GM12891 (cell line): ENCODE data around the gene TPD52L1.

Experiments
- PAX5 ChIP-seq: IDR thresholded peaks from 2 replicates; pipeline ENCODE4 v1.6.1; 2011; ENCODE audit warnings: low read length, moderate library complexity, mild to moderate bottlenecking; ENCODE audit not compliant: insufficient read depth, severe bottlenecking
- POLR2A ChIP-seq: IDR thresholded peaks from 2 replicates; pipeline ENCODE4 v1.6.1; 2011; ENCODE audit warnings: low read depth, low read length, control low read depth
- POLR2AphosphoS5 ChIP-seq: IDR thresholded peaks from 2 replicates; pipeline ENCODE4 v1.6.1; 2011; ENCODE audit warnings: low read depth, low read length, control low read depth
- POU2F2 ChIP-seq: IDR thresholded peaks from 2 replicates; pipeline ENCODE4 v1.6.1; 2011; ENCODE audit warnings: low read depth, mild to moderate bottlenecking, control low read depth, low read length, moderate library complexity
- TAF1 ChIP-seq: IDR thresholded peaks from 2 replicates; pipeline ENCODE4 v1.6.1; 2011; ENCODE audit warnings: low read depth, low read length, control low read depth

- TF ChIP-seq POLR2A (no peak), TAF1 (no peak), POLR2AphosphoS5 (no peak), POU2F2 (no peak), PAX5 (no peak)
These were observed 119.7 kb downstream of the TPD52L1 start for GRCh38 chr6:125273251-125273650.
